Measurements from ENCODE around the gene TMEM217. TPM values are rescaled to one million over a fixed set of nuclear protein-coding genes. Genes with fewer than 3 reads are reported as not detected.

Gene TMEM217
- total RNA-seq, 1 donor from 2014 or later, result 1.8 TPM

GRCh38 chr6:37238381-37238780, 19.6 kb downstream of the TMEM217 start:
- Histone ChIP-seq H3K4me1 (peaks cover 24% of the 10 kb centered on the region), H3K9me3 (no peaks in the 10 kb centered on the region), H3K27ac (no peak overlapping the region), H3K36me3 (no peaks in the 10 kb centered on the region), H3K4me3 (no peak overlapping the region), H3K27me3 (no peaks in the 10 kb centered on the region)
- DNase-seq, result no peak
- no peak for ATAC-seq
- intact Hi-C loops (cut with DNase I), result no loop called here
- TF ChIP-seq CTCF (IDR thresholded peaks at IDR 0.05), result no peak

- H3K4me3 ChIP-seq, result no peak overlapping the region
- intact Hi-C loops (cut with DNase I), result no loop called here
- TF ChIP-seq CTCF (IDR thresholded peaks at IDR 0.05), result no peak
- H3K27ac ChIP-seq, result no peak overlapping the region
- H3K9me3 ChIP-seq, result no peaks in the 10 kb centered on the region
- ATAC-seq, result no peak
- H3K4me1 ChIP-seq, result peaks cover 21% of the 10 kb centered on the region
- no peak for DNase-seq
- H3K27me3 ChIP-seq, result no peaks in the 10 kb centered on the region
- no peaks in the 10 kb centered on the region for H3K36me3 ChIP-seq
Measured at GRCh38 chr6:37237789-37238188, 20.2 kb downstream of the TMEM217 start.

GRCh38 chr6:37236921-37237320, 21.0 kb downstream of the TMEM217 start:
- intact Hi-C loops (cut with DNase I), result no loop called here
- H3K27ac ChIP-seq, result no peak overlapping the region
- no peak for DNase-seq
- no peaks in the 10 kb centered on the region for H3K36me3 ChIP-seq
- no peak for TF ChIP-seq CTCF (IDR thresholded peaks at IDR 0.05)
- H3K4me3 ChIP-seq, result no peak overlapping the region
- H3K9me3 ChIP-seq, result no peaks in the 10 kb centered on the region
- H3K4me1 ChIP-seq, result peaks cover 12% of the 10 kb centered on the region
- no peaks in the 10 kb centered on the region for H3K27me3 ChIP-seq
- ATAC-seq, result no peak

- DNase-seq (no peak), ATAC-seq (no peak)
- no peak for TF ChIP-seq CTCF (IDR thresholded peaks at IDR 0.05)
- intact Hi-C loops (cut with DNase I), result no loop called here
- Histone ChIP-seq H3K36me3 (no peaks in the 10 kb centered on the region), H3K4me1 (no peaks in the 10 kb centered on the region), H3K9me3 (no peaks in the 10 kb centered on the region), H3K27ac (no peak overlapping the region), H3K4me3 (no peak overlapping the region), H3K27me3 (no peaks in the 10 kb centered on the region)
Measured at GRCh38 chr6:37233541-37233940, 24.4 kb downstream of the TMEM217 start.

- Histone ChIP-seq H3K36me3 (no peaks in the 10 kb centered on the region), H3K27me3 (no peaks in the 10 kb centered on the region), H3K4me1 (no peaks in the 10 kb centered on the region), H3K9me3 (no peaks in the 10 kb centered on the region), H3K4me3 (no peak overlapping the region), H3K27ac (no peak overlapping the region)
- no peak for DNase-seq
- no peak for TF ChIP-seq CTCF (IDR thresholded peaks at IDR 0.05)
- intact Hi-C loops (cut with DNase I), result no loop called here
- ATAC-seq, result no peak
Measured at GRCh38 chr6:37232430-37233017, 25.4 kb downstream of the TMEM217 start.

GRCh38 chr6:37230104-37230503, 27.8 kb downstream of the TMEM217 start:
- DNase-seq, result no peak
- Histone ChIP-seq H3K4me3 (no peak overlapping the region), H3K36me3 (no peaks in the 10 kb centered on the region), H3K27ac (no peak overlapping the region), H3K27me3 (no peaks in the 10 kb centered on the region), H3K9me3 (no peaks in the 10 kb centered on the region), H3K4me1 (no peaks in the 10 kb centered on the region)
- no peak for TF ChIP-seq CTCF (IDR thresholded peaks at IDR 0.05)
- intact Hi-C loops (cut with DNase I), result no loop called here
- ATAC-seq, result no peak
